NCI-H2196 treated with DMSO at 0.1 percent for 48 hours (cell line): ENCODE data around the gene FNDC3B.

Source experiments
- DNase-seq: peaks from one replicate; lab custom pipeline; 2025; ENCODE audit not compliant: unreplicated experiment; lab: John Stamatoyannopoulos, UW

Gene FNDC3B

GRCh38 chr3:172323894-172324610, 284.7 kb downstream of the FNDC3B start:
- DNase-seq = no peak

GRCh38 chr3:172324611-172325203, 285.3 kb downstream of the FNDC3B start:
- no peak for DNase-seq

- DNase-seq = no peak
Measured at GRCh38 chr3:172325461-172325860, 286.1 kb downstream of the FNDC3B start.

GRCh38 chr3:172326993-172327392, 287.6 kb downstream of the FNDC3B start:
- no peak for DNase-seq

- DNase-seq = no peak
Measured at GRCh38 chr3:172328282-172328681, 288.9 kb downstream of the FNDC3B start.

- no peak for DNase-seq
Measured at GRCh38 chr3:172329070-172329469, 289.7 kb downstream of the FNDC3B start.

GRCh38 chr3:172330413-172330812, 291.0 kb downstream of the FNDC3B start:
- no peak for DNase-seq

GRCh38 chr3:172332256-172333041, 293.1 kb downstream of the FNDC3B start:
- DNase-seq = peak; percentile 71

- no peak for DNase-seq
Measured at GRCh38 chr3:172333042-172333377, 293.6 kb downstream of the FNDC3B start.

- no peak for DNase-seq
Measured at GRCh38 chr3:172333692-172334457, 294.5 kb downstream of the FNDC3B start.

GRCh38 chr3:172334671-172335207, 295.4 kb downstream of the FNDC3B start:
- DNase-seq = no peak

- DNase-seq = no peak
Measured at GRCh38 chr3:172339892-172340291, 300.5 kb downstream of the FNDC3B start.

- no peak for DNase-seq
Measured at GRCh38 chr3:172340583-172340982, 301.2 kb downstream of the FNDC3B start.

- DNase-seq = peak; percentile 23
Measured at GRCh38 chr3:172341482-172342059, 302.2 kb downstream of the FNDC3B start.

- no peak for DNase-seq
Measured at GRCh38 chr3:172342097-172342659, 302.8 kb downstream of the FNDC3B start.

GRCh38 chr3:172343117-172343516, 303.7 kb downstream of the FNDC3B start:
- DNase-seq = no peak

- DNase-seq = no peak
Measured at GRCh38 chr3:172343979-172344378, 304.6 kb downstream of the FNDC3B start.

GRCh38 chr3:172346161-172346560, 306.8 kb downstream of the FNDC3B start:
- no peak for DNase-seq

- DNase-seq = no peak
Measured at GRCh38 chr3:172347895-172348679, 308.7 kb downstream of the FNDC3B start.
